NCI-H1436 treated with DMSO at 0.1 percent for 48 hours (cell line): ENCODE data around the gene NSUN6.
"Not testable (repeated sequence)": the region's sequence is repeated elsewhere in the genome, so short reads cannot be mapped to it uniquely, and the experiment has no call there.

Experiments
- DNase-seq: peaks from one replicate; lab custom pipeline; 2025; lab: John Stamatoyannopoulos, UW

Gene NSUN6

GRCh38 chr10:18607503-18608378 lies 43.6 kb downstream of the NSUN6 start:
- no peak for DNase-seq

GRCh38 chr10:18606051-18606695 lies 45.2 kb downstream of the NSUN6 start:
- DNase-seq = no peak

GRCh38 chr10:18601321-18601720 lies 50.1 kb downstream of the NSUN6 start:
- no peak for DNase-seq

- DNase-seq = no peak
These were observed 52.0 kb downstream of the NSUN6 start for GRCh38 chr10:18599392-18599791.

GRCh38 chr10:18594574-18595156 lies 56.7 kb downstream of the NSUN6 start:
- no peak for DNase-seq

- not testable (repeated sequence) for DNase-seq
These were observed 60.2 kb downstream of the NSUN6 start for GRCh38 chr10:18591141-18591540.

- not testable (repeated sequence) for DNase-seq
These were observed 64.8 kb downstream of the NSUN6 start for GRCh38 chr10:18586637-18587036.

GRCh38 chr10:18583575-18584270 lies 67.7 kb downstream of the NSUN6 start:
- DNase-seq = no peak

GRCh38 chr10:18582803-18583202 lies 68.6 kb downstream of the NSUN6 start:
- DNase-seq = no peak

GRCh38 chr10:18577823-18578685 lies 73.3 kb downstream of the NSUN6 start:
- DNase-seq = no peak

- DNase-seq = no peak
These were observed 74.8 kb downstream of the NSUN6 start for GRCh38 chr10:18576586-18576985.

GRCh38 chr10:18572959-18573561 lies 78.3 kb downstream of the NSUN6 start:
- no peak for DNase-seq

- DNase-seq = no peak
These were observed 79.6 kb downstream of the NSUN6 start for GRCh38 chr10:18571780-18572179.

- no peak for DNase-seq
These were observed 80.3 kb downstream of the NSUN6 start for GRCh38 chr10:18571076-18571475.

GRCh38 chr10:18570386-18570785 lies 81.0 kb downstream of the NSUN6 start:
- DNase-seq = not testable (repeated sequence)

GRCh38 chr10:18567343-18567856 lies 84.0 kb downstream of the NSUN6 start:
- no peak for DNase-seq

GRCh38 chr10:18566177-18566576 lies 85.2 kb downstream of the NSUN6 start:
- DNase-seq = no peak

- no peak for DNase-seq
These were observed 86.4 kb downstream of the NSUN6 start for GRCh38 chr10:18565006-18565405.

GRCh38 chr10:18563003-18563726 lies 88.2 kb downstream of the NSUN6 start:
- DNase-seq = no peak
